ENCODE results near the gene PEAK1.

The PEAK1 gene

GRCh38 chr15:77104155-77104554, 315.7 kb downstream of the PEAK1 start:
- H3K23ac ChIP-seq (ENCODE audit: low read length in 2 of 2), result no peak overlapping the region
- H3K4me1 ChIP-seq (ENCODE audit: control insufficient read depth, insufficient read depth, low read depth, low read length), result peaks cover 1% of the 10 kb centered on the region
- no peaks in the 10 kb centered on the region for H3K9me3 ChIP-seq (ENCODE audit: control insufficient read depth, low read length)
- 95% methylated on average over 2 of the region's 3 CpGs for WGBS
- H2BK15ac ChIP-seq (ENCODE audit: low read depth, poor library complexity, severe bottlenecking), result no peak overlapping the region
- no peaks in the 10 kb centered on the region for H3K79me1 ChIP-seq (replicated peaks; ENCODE audit: low read length, poor library complexity, severe bottlenecking)
- H2BK12ac ChIP-seq (ENCODE audit: low read length in 2 of 2), result no peak overlapping the region
- H3K4me3 ChIP-seq (ENCODE audit: insufficient read depth in 1 of 2, low read depth in 1 of 2, low read length in 2 of 2), result peak overlapping the region in 1 of 2 experiments; percentile 18
- no peak overlapping the region for H2BK5ac ChIP-seq (ENCODE audit: low read depth, low read length, poor library complexity, severe bottlenecking)
- no peak overlapping the region for H2BK120ac ChIP-seq (ENCODE audit: low read depth, low read length)
- no peaks in the 10 kb centered on the region for H3K27me3 ChIP-seq (ENCODE audit: control insufficient read depth in 1 of 2, insufficient read depth in 1 of 2, low read length in 2 of 2)
- H4K8ac ChIP-seq (ENCODE audit: low read length), result no peak overlapping the region
- no peak overlapping the region for H3K27ac ChIP-seq (ENCODE audit: low read length, poor library complexity, severe bottlenecking)
- H3K18ac ChIP-seq (ENCODE audit: low read depth in 1 of 2, low read length in 2 of 2), result no peak overlapping the region
- peak overlapping the region; percentile 54 for H3K9ac ChIP-seq (ENCODE audit: low read length)
- H3K14ac ChIP-seq (ENCODE audit: low read length in 2 of 2), result no peak overlapping the region
- H2AK5ac ChIP-seq (ENCODE audit: low read length, severe bottlenecking), result no peak overlapping the region
- no peak overlapping the region for H2AFZ ChIP-seq (ENCODE audit: low read depth, low read length)
- H3K36me3 ChIP-seq (ENCODE audit: control insufficient read depth in 1 of 2, insufficient read depth in 2 of 2, low read depth in 1 of 2, low read length in 2 of 2), result peaks cover 0 to 4% of the 10 kb centered on the region in 2 experiments
- no peak overlapping the region for H4K91ac ChIP-seq (ENCODE audit: low read length)
- H3K4me2 ChIP-seq (ENCODE audit: low read length, poor library complexity, severe bottlenecking), result no peak overlapping the region
- no peak overlapping the region for H3K4ac ChIP-seq (ENCODE audit: low read depth in 1 of 2, low read length in 2 of 2)
- no peak for DNase-seq

DNA sequence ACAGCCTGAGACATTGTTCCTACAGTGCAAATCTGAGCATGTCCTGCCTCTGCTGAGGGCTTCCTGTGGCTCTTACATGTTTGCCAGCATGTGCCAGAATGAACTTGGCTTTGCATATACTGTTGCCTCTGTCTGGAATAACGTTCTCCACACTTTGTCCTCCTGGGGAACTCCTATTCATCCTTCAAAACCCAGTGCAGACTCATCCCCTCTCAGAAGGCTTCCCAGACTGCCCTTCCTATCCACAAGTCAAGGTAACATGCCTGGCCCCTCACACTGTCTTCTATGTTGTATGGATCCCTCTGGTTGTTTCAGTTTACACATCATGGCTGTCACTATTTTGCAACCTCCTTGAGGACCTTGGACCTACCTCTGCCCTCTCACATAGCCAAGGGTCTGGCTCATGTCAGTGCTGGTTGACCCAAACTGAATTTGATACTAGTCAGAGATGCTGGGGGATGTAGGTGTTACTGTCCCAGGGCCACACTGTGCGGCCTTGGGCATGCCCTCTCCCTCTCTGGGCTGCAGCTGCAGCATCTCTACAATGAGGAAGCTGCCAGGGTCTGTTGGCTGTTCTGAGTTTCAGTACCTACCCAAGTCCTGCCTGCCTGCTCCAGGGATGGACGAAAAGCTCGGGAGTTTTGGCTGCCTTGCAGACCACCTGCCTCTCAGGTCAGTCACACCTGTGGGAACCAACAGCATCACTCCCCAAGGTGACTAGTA, 320.0 kb downstream of the PEAK1 start:
- no peak overlapping the region for H4K91ac ChIP-seq (ENCODE audit: low read length)
- no peak overlapping the region for H3K4me2 ChIP-seq (ENCODE audit: low read length, poor library complexity, severe bottlenecking)
- H3K27me3 ChIP-seq (ENCODE audit: control insufficient read depth in 1 of 2, insufficient read depth in 1 of 2, low read length in 2 of 2), result no peaks in the 10 kb centered on the region
- H3K14ac ChIP-seq (ENCODE audit: low read length in 2 of 2), result no peak overlapping the region
- no peaks in the 10 kb centered on the region for H3K9me3 ChIP-seq (ENCODE audit: control insufficient read depth, low read length)
- no peak for DNase-seq
- peaks cover 0 to 3% of the 10 kb centered on the region in 2 experiments for H3K36me3 ChIP-seq (ENCODE audit: control insufficient read depth in 1 of 2, insufficient read depth in 2 of 2, low read depth in 1 of 2, low read length in 2 of 2)
- H3K79me1 ChIP-seq (replicated peaks; ENCODE audit: low read length, poor library complexity, severe bottlenecking), result no peaks in the 10 kb centered on the region
- H3K4me3 ChIP-seq (ENCODE audit: insufficient read depth in 1 of 2, low read depth in 1 of 2, low read length in 2 of 2), result no peak overlapping the region
- peaks cover 1% of the 10 kb centered on the region for H3K4me1 ChIP-seq (ENCODE audit: control insufficient read depth, insufficient read depth, low read depth, low read length)
- H3K23ac ChIP-seq (ENCODE audit: low read length in 2 of 2), result no peak overlapping the region
- H2AFZ ChIP-seq (ENCODE audit: low read depth, low read length), result no peak overlapping the region
- H2BK120ac ChIP-seq (ENCODE audit: low read depth, low read length), result no peak overlapping the region
- H2BK5ac ChIP-seq (ENCODE audit: low read depth, low read length, poor library complexity, severe bottlenecking), result no peak overlapping the region
- no peak overlapping the region for H3K18ac ChIP-seq (ENCODE audit: low read depth in 1 of 2, low read length in 2 of 2)
- H3K27ac ChIP-seq (ENCODE audit: low read length, poor library complexity, severe bottlenecking), result no peak overlapping the region
- no peak overlapping the region for H2BK12ac ChIP-seq (ENCODE audit: low read length in 2 of 2)
- 89% methylated on average over 4 of the region's 4 CpGs for WGBS
- H4K8ac ChIP-seq (ENCODE audit: low read length), result no peak overlapping the region
- H2AK5ac ChIP-seq (ENCODE audit: low read length, severe bottlenecking), result no peak overlapping the region
- H2BK15ac ChIP-seq (ENCODE audit: low read depth, poor library complexity, severe bottlenecking), result no peak overlapping the region
- no peak overlapping the region for H3K9ac ChIP-seq (ENCODE audit: low read length)
- H3K4ac ChIP-seq (ENCODE audit: low read depth in 1 of 2, low read length in 2 of 2), result no peak overlapping the region

DNA sequence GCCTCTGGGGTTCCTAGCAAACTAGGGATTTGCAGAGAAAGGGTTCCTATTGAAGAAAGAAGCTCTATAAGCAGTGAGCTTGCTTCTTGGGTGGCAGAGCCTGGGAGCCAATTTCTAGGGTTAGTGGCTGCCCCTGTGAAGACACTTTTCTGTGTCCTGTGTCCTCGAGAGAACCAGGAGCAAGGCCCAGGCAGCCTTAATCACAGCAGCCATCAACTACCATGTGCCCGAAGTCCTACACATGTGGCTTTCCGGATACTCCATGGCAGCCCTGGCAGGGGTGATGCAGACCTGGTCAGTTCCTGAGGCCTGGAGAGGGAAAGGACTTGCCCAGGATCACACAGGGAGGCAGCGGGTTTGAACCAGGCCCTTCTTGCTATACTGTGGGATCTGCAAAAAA, 321.3 kb downstream of the PEAK1 start:
- H3K23ac ChIP-seq (ENCODE audit: low read length in 2 of 2), result no peak overlapping the region
- no peak overlapping the region for H2AK5ac ChIP-seq (ENCODE audit: low read length, severe bottlenecking)
- H2BK120ac ChIP-seq (ENCODE audit: low read depth, low read length), result no peak overlapping the region
- H3K36me3 ChIP-seq (ENCODE audit: control insufficient read depth in 1 of 2, insufficient read depth in 2 of 2, low read depth in 1 of 2, low read length in 2 of 2), result peaks cover 0 to 3% of the 10 kb centered on the region in 2 experiments
- H3K27me3 ChIP-seq (ENCODE audit: control insufficient read depth in 1 of 2, insufficient read depth in 1 of 2, low read length in 2 of 2), result no peaks in the 10 kb centered on the region
- no peak overlapping the region for H3K4me3 ChIP-seq (ENCODE audit: insufficient read depth in 1 of 2, low read depth in 1 of 2, low read length in 2 of 2)
- H3K79me1 ChIP-seq (replicated peaks; ENCODE audit: low read length, poor library complexity, severe bottlenecking), result no peaks in the 10 kb centered on the region
- DNase-seq, result no peak
- H2BK15ac ChIP-seq (ENCODE audit: low read depth, poor library complexity, severe bottlenecking), result no peak overlapping the region
- peaks cover 1% of the 10 kb centered on the region for H3K4me1 ChIP-seq (ENCODE audit: control insufficient read depth, insufficient read depth, low read depth, low read length)
- 90% methylated on average over 4 of the region's 4 CpGs for WGBS
- peak overlapping the region; percentile 32 for H4K91ac ChIP-seq (ENCODE audit: low read length)
- peak overlapping the region in 1 of 2 experiments; percentile 88 for H3K14ac ChIP-seq (ENCODE audit: low read length in 2 of 2)
- H3K18ac ChIP-seq (ENCODE audit: low read depth in 1 of 2, low read length in 2 of 2), result no peak overlapping the region
- H3K4me2 ChIP-seq (ENCODE audit: low read length, poor library complexity, severe bottlenecking), result no peak overlapping the region
- H3K9ac ChIP-seq (ENCODE audit: low read length), result no peak overlapping the region
- no peak overlapping the region for H3K4ac ChIP-seq (ENCODE audit: low read depth in 1 of 2, low read length in 2 of 2)
- no peak overlapping the region for H2AFZ ChIP-seq (ENCODE audit: low read depth, low read length)
- H2BK5ac ChIP-seq (ENCODE audit: low read depth, low read length, poor library complexity, severe bottlenecking), result no peak overlapping the region
- no peak overlapping the region for H4K8ac ChIP-seq (ENCODE audit: low read length)
- no peaks in the 10 kb centered on the region for H3K9me3 ChIP-seq (ENCODE audit: control insufficient read depth, low read length)
- no peak overlapping the region for H2BK12ac ChIP-seq (ENCODE audit: low read length in 2 of 2)
- no peak overlapping the region for H3K27ac ChIP-seq (ENCODE audit: low read length, poor library complexity, severe bottlenecking)

DNA sequence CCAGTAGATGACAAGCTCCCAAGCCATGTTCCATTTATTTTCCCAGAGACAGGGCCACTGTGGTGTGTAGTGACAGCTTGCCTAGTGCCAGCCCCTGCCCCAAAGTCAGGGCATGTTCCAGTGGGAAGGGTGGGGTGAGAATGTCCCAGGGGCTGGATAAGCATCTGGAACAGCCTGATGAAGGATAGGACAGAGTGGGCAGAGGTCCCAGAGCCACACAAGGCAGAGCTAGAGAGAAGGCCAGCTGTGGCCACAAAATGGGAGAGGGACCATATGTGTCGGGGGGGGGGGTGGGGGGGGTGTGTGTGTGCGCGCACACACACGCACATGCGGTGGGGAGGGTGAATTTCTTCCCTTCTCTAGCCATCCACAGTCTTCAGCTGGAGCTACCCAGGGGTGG, 322.0 kb downstream of the PEAK1 start:
- Histone ChIP-seq H2BK120ac (ENCODE audit: low read depth, low read length) (no peak overlapping the region), H2BK5ac (ENCODE audit: low read depth, low read length, poor library complexity, severe bottlenecking) (no peak overlapping the region), H3K4me1 (ENCODE audit: control insufficient read depth, insufficient read depth, low read depth, low read length) (peaks cover 1% of the 10 kb centered on the region), H3K27me3 (ENCODE audit: control insufficient read depth in 1 of 2, insufficient read depth in 1 of 2, low read length in 2 of 2) (no peaks in the 10 kb centered on the region), H3K14ac (ENCODE audit: low read length in 2 of 2) (no peak overlapping the region), H4K8ac (ENCODE audit: low read length) (no peak overlapping the region), H3K9me3 (ENCODE audit: control insufficient read depth, low read length) (no peaks in the 10 kb centered on the region), H3K9ac (ENCODE audit: low read length) (no peak overlapping the region), H2BK15ac (ENCODE audit: low read depth, poor library complexity, severe bottlenecking) (no peak overlapping the region), H3K4me2 (ENCODE audit: low read length, poor library complexity, severe bottlenecking) (no peak overlapping the region), H2AFZ (ENCODE audit: low read depth, low read length) (no peak overlapping the region), H2AK5ac (ENCODE audit: low read length, severe bottlenecking) (no peak overlapping the region), H3K4ac (ENCODE audit: low read depth in 1 of 2, low read length in 2 of 2) (no peak overlapping the region), H3K18ac (ENCODE audit: low read depth in 1 of 2, low read length in 2 of 2) (no peak overlapping the region), H3K27ac (ENCODE audit: low read length, poor library complexity, severe bottlenecking) (no peak overlapping the region), H2BK12ac (ENCODE audit: low read length in 2 of 2) (no peak overlapping the region), H4K91ac (ENCODE audit: low read length) (no peak overlapping the region), H3K23ac (ENCODE audit: low read length in 2 of 2) (no peak overlapping the region), H3K36me3 (ENCODE audit: control insufficient read depth in 1 of 2, insufficient read depth in 2 of 2, low read depth in 1 of 2, low read length in 2 of 2) (peaks cover 0 to 3% of the 10 kb centered on the region in 2 experiments), H3K4me3 (ENCODE audit: insufficient read depth in 1 of 2, low read depth in 1 of 2, low read length in 2 of 2) (no peak overlapping the region), H3K79me1 (replicated peaks; ENCODE audit: low read length, poor library complexity, severe bottlenecking) (no peaks in the 10 kb centered on the region)
- WGBS, result no CpG with 5 or more reads among the region's 5 CpGs
- no peak for DNase-seq

Data from mesenchymal stem cell (in vitro differentiated cells and primary cell).